Renal cortical epithelial cell (primary cell): ENCODE measurements around the gene GSTCD. TPM values are rescaled to one million over a fixed set of nuclear protein-coding genes. Genes with fewer than 3 reads are reported as not detected.
A peak's percentile ranks its signal among the peaks of the same experiment; 100 is the strongest.

Experiments used
- DNase-seq: peaks from one replicate; pipeline ENCODE4 v3.0.0-alpha.2; 2011; ENCODE audit warnings: low read depth
- total RNA-seq: library from RNA; depleted of rRNA; stranded (reverse); fragments of >200 nt; gene quantifications from 2 replicates; pipeline ENCODE4 v1.2.3, GENCODE V29; 2014

The GSTCD gene
- total RNA-seq, 1 donor from 2014 or later = 36.3 TPM

DNA sequence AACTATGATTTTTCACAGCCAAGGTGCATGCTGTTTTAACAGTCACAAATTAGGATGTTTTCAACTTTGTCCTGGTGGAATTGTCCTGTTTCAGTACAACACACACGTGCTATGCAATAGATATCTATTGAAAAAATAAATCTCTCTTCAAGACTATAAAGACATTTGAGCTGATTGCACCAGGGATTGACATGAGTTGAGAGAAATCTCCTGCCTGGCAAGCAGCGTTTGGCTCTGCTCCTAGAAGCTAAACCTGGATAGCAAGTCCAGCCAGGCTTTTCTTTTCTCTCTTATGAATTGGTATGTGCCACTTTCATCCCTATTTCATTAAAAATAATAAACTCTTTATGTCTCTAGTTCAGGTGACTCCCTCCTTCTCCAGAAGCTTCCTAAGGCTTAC, 170.1 kb downstream of the GSTCD start:
- DNase-seq = no peak

DNA sequence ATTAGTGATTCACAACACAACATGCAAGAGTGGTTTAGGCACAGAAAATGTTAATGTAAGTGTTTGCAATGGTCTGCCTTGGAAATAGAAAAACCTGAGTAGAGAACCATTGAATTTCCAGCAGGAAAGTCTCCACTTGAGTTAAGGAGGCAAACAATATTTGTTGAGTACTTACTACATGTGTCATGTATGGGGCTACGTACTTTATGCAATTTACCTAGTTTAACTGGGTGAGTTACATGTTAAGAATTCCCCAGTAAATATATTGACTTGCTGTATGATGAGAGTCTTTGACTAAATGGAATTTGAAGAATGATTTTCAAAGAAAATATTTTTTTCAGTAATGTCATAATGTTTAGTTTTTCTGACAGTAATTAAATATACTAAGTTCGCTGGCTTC, 178.9 kb downstream of the GSTCD start:
- no peak for DNase-seq

DNA sequence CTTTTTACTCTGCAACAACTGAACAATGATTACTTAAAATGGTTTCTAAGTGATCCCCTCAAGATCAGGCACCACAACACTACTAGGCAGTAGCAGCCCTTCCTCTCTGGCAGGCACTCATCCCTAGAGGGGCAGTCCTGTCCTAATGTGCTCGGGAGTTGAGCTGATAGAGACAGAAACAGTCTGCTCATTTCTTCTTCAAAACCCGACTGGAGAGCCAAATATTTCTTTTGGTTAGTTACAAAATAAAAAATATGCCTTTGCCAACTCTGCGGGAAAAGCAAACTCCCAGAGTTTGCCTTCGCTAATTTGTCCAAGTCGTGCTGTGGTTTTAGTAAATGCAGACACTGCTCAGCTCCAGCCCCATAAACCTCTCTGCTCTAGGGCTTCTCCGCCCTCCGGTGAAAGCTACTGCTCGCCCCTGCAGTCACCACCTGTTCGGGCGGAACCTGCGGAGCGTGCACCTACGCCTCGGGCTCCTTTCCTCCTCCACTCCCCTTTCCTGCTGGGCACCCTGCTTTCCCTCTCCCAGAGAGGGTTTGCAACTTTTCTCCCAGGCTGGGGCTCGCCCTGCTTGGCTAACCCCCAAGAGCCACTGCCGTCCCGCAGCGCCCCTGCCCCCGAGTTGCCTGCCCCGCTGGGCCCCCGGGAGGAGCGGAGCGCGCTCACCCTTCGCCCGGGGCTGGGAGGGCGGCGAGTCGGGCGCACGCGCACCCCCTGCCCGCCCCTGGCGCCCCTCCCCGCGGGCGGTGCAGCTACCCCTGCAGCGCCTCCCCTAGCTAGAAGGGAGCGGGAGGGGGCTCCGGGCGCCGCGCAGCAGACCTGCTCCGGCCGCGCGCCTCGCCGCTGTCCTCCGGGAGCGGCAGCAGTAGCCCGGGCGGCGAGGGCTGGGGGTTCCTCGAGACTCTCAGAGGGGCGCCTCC, 186.3 kb downstream of the GSTCD start, which contains the start of gene NPNT:
Gene NPNT (plus strand): TSS at position 812 of the 923 bp plus-strand sequence. CDS start 182 bp downstream, outside the sequence.
- DNase-seq = peak; percentile 22

DNA sequence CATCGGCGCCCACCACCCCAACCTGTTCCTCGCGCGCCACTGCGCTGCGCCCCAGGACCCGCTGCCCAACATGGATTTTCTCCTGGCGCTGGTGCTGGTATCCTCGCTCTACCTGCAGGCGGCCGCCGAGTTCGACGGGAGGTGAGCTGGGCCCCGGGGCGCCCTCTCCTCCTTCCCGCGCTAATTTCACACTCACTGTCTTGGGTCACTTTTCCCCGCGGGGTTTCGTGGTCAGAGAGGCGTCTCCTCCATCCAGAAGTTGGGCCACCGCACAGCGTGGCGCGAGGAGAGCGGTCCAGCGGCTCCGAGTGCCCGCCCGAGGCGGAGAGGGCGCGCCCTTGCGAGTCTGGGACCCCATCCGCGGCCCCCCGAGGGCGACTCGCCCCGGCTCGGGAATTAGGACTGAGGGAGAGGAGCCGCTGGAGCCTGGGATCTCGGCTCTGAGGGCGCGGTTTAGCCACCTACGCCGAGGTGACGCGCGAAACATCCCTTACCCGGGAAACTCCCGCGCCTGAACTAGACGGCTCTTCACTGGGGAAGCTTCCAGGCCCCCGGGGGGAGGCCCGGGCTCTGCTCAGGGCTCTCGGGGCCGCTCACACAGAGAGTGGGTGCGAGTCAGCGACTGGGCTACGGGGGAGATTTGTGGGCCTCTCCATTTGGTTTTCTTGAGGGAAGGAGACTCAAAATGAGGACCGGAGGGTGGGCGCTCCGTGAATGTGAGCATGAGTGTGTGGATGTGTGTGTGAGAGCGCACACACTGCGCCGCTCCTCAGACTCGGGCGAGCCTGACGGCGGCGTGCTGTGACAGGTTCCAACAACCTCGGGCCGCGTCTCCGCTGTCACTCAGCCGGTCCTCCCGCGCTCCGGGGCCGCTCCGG, 187.2 kb downstream of the GSTCD start:
- no peak for DNase-seq

DNA sequence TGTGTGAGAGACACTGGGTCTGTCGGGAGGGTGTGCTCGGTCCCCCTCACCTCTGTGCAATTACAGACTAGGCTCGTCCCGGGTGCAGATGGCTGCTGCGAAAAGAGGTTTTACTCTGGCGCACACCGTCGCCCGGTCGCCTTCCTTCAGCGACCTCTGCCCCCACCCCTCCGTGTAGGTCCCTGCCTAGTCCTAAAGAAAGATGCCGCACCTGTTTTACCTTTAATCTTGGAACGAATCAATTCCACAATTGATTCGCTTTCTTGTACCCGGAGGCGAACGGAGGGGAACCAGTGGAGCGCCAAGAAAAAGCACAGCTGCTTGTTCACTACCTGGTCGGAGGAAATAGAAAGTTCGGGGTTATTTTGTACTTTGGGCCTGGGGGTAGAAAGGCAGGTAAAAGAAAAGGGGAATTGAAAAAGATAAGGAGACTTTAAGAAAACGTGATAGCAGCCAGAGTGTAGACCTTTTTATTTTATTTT, 187.9 kb downstream of the GSTCD start:
- no peak for DNase-seq

Other genes starting within 250 kb of the GSTCD start
- gene PPA2, start 234.7 kb upstream of the GSTCD start, total RNA-seq = 117 and 129 TPM in 2 replicates
- 0.69 and 11.7 TPM in 2 replicates for gene ARHGEF38, start 156.2 kb upstream of the GSTCD start, total RNA-seq
- gene INTS12, start 95 bp upstream of the GSTCD start, total RNA-seq = 18.2 and 27.5 TPM in 2 replicates
- 10.3 and 47.2 TPM in 2 replicates for gene NPNT, start 186.7 kb downstream of the GSTCD start, total RNA-seq